Measurements from ENCODE around the gene RNF214.

RNF214 gene

DNA sequence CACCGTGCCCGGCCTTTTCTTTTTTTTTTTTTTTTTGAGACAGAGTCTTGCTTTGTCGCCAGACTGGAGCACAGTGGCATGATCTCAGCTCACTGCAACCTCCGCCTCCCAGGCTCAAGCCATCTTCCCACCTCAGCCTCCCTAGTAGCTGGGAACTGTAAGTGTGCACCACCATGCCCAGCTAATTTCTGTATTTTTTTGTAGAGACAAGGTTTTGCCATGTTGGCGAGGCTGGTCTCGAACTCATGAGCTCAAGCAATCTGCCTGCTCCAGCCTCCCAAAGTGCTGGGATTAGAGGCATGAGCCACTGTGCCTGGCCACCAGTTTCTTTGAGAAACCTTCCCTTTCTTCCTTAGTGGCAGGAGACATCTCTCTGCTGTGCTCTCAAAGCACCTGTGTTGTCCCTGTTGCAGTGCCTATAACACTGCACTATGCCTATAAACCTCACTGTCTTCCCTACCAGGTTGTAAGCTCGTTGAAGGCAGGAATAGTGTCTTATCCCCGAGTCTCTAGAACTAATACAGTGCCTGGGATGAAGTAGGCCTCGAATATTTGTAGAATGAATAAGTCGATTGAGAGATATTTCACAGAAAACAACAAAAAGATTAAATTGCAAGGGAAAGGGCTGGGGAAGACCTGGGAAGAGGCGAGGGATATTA, 19.6 kb upstream of the RNF214 start:
- no peak for DNase-seq (ENCODE audit: low read depth in 1 of 2, low spot score in 1 of 2)

DNA sequence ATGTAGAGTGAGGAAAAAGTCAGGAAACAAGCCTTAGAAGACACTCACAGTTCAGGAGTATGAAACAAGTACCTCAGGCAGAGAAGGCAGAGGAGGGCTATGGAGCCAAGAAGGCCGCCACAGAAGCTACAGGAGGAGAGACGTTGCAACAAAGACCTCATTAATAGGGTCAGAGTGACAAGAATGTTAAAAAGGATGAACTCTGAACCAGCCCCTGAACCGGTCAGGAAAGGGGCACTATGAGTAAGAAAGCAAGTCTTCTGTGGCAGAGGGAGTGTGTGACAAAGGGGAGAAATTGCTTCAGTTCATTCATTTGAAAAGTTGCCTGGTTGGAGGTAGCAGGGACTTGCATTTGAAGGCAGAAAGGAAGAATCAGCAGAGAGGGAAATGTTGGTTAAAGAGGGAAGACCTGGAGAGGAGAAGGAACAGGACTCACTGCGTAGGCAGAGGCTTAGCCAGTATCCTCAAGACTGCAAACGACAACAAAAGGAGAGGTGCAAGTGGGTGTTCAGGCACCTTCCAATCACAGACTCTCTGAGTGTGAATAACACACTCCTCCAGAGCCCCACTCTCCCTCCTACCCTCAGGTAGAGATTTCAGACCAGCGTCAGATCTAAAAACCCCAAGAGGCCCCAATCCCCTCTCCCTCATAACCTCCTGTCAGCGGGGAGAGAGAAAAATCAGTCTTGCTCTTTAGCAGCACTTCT, 17.9 kb upstream of the RNF214 start:
- no peak for DNase-seq (ENCODE audit: low read depth in 1 of 2, low spot score in 1 of 2)

DNA sequence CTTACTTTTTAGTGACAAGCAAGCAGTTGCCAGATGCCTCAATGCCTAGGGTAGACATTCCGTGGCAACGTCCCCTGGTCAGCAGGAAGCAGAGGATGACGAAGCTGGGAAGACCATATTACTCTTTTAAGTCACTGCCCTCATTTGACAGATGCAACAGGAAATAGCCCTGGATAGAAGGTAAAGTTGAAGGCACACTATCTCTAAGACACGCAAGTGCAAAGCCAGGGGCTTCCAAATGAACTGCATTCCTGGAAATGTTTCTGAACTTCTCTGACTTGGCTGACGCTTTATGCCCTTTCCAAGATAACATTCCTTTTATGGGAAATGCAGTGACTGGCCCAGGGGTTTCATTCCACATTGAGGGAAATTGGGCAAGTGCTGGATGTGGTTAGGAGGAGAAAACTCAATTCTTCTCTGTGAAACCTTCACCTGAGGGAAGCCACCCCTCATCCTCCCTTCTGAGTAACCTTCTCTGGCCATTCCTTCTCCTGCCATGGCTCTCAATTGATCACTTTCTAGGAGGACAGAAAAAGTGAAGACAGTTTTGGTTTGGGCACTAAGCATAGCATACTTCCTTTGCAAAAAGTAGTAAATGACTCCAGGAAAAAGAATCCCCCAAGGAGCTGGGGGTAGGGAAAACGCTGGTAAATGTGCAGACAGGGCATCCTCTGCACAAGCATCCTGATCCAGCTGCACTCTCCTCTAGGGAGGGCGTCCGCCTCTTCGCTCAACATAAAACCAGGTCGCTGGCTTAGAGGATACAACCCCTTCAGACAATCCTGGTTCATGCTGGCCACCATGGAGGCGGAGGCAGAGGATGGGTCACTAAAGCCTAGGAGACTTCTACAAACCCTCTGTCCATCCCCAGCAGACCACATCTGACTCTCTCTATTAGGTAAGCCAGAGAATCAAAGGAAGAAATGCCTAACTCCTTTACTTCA, 15.1 kb upstream of the RNF214 start:
- DNase-seq (ENCODE audit: low read depth in 1 of 2, low spot score in 1 of 2), result no peak

DNA sequence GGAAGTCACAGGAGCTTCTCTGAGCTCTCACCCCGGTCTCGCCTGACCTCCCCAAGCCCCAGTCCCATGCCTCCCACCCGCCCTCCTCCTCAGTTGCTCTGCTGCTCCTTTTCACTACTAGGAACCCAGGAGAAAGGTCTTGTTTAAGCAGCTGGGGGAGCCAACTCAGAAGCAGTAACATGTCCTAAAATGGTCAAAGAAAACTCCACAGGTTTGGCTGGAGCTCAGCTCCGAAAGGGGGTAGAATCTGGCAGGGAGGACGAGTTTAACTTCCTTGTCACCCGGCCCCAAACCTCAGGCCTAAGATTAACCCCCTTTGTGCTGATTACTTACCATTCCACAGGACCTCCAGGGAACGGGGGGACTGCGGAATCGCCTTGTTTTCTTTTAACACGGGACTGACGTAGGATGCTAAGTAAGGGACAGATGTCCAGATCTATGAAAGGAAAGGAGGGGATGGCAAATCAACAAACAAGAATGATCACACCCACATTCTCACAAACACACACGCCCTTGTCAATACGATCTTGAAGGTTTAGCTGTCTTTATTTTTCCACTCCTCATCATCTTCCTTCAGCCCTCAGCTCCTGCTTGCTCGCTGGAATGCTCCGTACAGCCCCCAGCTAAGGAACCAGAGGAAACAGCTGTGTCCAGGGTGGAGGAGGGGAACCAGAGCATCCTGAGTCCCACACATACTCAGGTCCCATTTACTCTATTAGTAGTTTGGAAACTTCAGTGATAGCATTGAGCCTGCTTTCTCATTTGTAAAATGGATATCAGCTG, 14.1 kb upstream of the RNF214 start:
- DNase-seq (ENCODE audit: low read depth in 1 of 2, low spot score in 1 of 2), result no peak

DNA sequence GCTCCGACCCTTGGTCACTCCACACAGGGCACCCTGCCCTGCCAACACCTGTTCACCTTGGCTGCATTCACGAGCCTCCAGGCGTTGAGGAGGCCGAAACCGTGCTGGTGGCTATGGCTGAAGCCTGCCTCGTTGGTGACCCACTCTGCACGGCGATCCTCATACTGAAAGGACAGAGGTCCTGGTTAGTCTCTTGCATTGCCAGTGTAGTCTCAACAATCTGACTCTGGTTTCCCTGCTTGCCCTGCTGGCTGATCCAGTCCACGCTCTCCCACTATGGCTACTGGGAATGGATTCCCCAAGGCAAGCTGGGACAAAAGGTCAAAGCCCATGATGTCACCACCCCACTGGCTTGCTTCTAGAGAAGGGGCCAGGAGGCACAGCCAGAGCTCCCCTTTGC, 13.5 kb upstream of the RNF214 start:
- DNase-seq (ENCODE audit: low read depth in 1 of 2, low spot score in 1 of 2), result no peak

DNA sequence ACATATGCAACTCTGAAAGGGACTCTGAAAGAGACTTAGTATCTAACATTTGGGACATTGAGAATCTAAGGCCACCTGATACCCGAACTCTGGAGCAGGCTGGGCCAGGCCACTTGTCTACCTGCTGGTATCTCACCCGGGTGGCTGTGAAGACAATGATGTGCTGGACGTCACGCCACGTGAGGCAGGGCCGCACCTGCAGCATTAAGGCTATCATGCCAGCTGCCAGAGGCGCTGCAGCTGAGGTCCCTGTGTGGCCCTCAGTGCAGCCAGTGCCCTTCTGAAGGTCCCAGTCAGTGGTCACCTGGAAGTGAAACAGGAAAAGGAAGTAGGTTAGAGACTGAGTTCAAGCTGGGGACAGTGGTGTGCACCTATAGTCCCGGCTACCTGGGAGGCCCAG, 13.0 kb upstream of the RNF214 start:
- no peak for DNase-seq (ENCODE audit: low read depth in 1 of 2, low spot score in 1 of 2)

DNA sequence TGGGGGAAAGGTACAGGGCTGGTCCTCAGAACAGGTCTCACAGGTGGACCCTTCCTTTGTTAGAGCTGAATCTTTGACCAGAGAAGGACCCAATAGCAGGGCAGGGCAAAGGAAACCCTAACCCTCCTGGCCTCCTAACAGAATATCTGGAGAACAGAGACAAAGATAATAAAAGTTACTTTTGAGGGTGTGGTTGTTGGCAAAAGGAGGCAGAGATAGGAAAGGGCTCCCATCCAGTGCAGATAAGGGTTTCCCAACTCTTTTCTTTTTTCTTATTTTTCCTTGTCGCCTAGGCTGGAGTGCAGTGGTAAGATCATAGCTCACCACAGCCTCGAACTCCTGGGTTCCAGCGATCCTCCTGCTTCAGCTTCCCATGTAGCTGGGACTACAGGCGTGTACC, 12.5 kb upstream of the RNF214 start:
- no peak for DNase-seq (ENCODE audit: low read depth in 1 of 2, low spot score in 1 of 2)

DNA sequence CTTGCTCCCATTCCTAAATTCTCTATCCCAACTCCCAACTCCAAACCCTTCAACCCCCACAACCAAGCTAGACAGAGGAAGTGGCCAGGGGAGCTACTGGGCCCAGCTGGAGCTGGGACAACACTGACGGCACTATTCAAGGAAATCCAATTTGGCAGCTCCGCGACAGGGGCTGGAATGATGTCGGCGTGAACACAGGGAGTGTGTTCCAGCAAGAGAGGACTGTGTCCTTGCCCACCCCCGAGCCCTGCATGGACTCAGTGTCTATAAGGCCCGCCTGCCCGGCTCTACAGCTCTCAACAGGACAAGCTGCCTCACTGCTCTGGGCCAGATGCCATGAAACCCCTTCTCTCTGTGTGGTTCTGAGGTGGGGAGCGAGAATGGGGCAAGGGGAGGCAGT, 11.9 kb upstream of the RNF214 start:
- no peak for DNase-seq (ENCODE audit: low read depth in 1 of 2, low spot score in 1 of 2)

DNA sequence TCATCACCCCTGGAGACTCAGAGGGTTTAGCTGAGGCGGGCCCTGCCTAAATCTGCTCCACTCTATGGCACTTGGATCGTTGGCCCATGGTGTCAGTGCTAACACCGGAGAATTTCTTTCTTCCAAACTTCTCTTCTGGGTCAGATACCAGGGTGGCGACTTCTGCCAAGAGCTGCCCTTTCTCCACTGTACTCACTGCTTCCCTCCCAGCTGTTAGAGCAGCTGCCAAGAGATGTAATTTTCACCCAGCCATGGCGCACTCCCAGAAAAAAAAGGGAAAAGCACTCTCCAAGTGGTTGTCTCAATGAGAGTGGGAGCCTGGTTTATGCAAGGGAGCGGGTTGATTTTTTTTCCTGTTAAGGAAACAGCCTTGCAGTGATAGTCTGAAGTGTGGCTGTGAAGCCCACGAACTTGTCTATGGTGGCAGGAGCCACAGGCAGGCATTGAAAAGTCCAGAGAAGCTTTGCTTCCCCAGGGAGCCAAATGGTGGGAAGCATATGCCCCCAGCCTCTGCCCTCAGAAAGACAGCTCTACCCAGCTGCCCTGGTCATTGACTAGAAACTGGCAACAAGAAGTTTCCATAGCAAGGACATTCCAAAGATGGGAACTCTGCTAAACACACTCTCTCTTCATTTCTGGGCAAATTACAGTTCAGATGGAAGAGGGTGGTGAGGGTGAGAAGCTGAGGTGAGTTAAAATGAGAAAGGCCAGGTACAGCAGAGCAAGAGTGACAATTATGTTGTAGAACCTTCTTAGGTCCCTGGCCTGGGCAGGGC, 11.3 kb upstream of the RNF214 start:
- no peak for DNase-seq (ENCODE audit: low read depth in 1 of 2, low spot score in 1 of 2)

DNA sequence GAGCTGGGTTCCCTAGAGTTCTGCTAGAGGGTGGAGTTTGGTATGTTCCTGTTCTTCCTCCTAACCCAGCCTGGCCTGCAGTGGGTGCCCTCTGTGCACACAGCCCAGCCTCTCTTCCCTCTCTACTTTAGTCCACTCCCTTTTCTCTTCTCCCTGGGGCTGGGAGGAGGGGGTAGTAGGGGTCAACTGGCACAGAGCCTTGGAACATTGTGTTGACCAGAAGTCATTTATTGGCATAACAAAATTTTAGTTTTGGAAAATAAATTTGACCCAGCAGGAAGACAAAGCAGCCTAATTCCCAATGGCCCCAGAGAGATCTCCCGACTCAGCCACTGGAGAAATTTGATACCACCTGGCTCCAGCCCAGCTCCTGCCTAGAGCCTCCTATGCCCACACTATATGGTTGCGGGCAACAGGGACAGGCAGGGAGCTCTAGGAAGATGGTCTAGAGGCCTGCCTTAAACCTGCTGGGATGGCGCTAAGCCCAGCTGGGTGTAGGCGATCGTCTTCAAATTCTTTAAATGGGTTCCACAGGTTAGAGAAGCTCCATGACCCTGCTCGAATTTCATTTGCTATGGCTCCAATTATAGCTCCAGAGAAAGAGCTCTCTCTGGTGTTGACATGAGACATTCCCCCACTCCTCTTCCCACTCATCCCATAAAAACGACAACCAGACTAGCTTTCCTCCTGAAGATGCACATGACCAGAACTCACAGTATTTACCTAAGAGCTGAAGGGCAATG, 10.5 kb upstream of the RNF214 start:
- DNase-seq (ENCODE audit: low read depth in 1 of 2, low spot score in 1 of 2), result no peak

DNA sequence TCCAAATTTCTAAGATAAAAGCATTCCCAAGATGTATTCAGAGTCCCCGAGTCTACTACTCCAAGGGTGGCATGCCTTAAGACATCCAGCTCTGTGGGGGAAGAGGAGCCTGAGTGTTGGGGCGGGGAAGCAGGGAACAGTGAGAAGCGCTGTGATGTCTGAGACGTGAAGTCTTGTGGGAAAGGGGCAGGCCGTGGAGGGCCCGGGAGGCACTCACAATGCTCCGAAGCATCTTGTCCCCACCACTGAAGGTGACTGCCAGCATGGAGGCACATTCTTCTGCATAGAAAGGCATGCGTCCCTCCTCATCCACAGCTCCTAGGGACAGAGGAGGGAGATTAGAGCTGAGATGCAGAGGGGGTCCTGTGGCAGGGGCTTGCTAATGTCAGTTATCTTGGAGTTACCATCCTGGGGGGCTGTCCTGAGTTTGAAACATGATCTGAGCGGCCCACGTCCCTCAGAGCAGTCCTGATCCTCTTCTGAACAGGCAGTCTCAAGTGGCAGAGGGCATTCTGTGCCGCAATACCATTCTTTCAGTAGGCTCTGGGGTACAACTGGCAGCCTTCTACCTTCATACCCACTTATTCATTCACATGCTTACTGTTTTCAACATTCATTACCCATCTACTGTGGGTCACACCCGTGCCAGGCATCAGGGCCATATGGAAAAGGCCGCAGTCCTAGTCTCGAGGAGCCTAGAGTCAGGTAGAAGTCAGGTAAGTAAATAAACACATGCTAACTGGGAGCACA, 9.3 kb upstream of the RNF214 start:
- no peak for DNase-seq (ENCODE audit: low read depth in 1 of 2, low spot score in 1 of 2)

DNA sequence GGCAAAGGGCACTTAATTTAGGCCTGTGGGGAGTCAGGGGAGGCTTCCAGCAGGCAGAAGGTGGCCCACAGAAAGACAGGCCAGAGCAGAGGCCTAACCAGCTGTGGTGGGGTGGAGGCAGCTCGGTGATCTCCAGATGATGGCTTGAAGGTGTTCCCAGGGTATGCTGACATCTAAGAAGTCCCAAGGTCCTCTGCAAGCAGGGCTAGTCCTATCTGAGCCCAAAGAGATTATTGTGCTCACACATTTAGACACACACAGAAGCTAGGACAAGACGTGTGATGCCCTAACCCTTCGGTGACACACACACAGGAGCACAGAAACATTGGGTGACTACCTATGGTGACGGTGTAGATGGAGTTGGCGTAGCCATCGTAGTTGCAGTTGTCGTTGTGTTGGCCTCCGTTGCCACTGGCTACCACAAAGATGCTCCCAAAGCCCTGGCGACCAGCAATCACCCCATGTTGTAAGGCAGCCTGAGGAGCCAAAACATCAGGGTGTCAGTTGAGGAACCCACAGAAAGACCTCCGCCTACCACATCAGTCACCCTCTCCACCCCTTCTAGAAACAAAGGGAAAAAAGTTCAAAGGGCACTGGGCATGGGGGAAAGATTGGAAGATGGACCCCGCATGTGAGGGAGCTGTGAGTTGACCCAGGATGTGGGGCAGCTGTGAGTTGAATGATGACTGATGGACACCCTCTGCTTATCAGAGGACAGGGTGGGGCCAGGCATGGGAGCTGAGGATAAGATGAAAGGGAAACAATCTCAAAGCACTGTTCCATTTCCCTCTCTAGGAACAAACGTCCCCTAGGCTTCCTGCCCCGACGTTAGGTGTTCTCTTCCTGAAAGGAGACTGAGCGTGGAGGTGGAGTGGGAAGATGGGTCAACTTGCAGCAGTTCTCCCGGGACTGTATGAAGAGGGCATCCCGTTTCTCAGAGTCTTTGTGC, 8.5 kb upstream of the RNF214 start:
- DNase-seq (ENCODE audit: low read depth in 1 of 2, low spot score in 1 of 2), result no peak

DNA sequence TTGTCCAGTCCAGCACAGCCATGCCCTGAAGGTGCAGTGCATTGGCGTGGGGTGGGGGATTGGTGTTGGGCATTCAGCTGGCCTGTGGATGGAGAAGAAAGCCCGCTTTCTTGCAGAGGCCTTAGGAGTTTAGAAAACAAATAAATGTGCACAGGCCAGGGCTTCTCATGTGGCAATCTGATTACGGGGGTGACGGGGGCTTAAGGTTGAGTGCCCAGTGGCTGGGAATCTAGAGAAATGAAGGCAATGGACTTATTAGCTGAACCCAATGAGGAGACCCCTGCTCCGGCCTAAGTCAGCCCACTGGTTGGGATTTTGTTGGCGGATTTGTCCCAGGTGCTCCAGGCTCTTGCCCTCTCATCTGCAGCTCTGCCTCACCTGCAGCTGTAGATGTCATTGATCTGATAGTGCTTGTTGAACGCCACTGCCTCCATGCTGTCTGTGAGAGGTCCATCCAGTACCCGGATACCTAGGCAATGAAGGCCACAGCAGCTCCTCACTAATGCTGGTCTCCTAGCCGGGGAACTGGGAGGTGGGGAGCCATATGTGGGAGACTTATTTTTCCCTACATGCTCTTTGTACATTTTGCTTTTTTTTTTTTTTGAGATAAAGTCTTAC, 6.8 kb upstream of the RNF214 start:
- no peak for DNase-seq (ENCODE audit: low read depth in 1 of 2, low spot score in 1 of 2)

DNA sequence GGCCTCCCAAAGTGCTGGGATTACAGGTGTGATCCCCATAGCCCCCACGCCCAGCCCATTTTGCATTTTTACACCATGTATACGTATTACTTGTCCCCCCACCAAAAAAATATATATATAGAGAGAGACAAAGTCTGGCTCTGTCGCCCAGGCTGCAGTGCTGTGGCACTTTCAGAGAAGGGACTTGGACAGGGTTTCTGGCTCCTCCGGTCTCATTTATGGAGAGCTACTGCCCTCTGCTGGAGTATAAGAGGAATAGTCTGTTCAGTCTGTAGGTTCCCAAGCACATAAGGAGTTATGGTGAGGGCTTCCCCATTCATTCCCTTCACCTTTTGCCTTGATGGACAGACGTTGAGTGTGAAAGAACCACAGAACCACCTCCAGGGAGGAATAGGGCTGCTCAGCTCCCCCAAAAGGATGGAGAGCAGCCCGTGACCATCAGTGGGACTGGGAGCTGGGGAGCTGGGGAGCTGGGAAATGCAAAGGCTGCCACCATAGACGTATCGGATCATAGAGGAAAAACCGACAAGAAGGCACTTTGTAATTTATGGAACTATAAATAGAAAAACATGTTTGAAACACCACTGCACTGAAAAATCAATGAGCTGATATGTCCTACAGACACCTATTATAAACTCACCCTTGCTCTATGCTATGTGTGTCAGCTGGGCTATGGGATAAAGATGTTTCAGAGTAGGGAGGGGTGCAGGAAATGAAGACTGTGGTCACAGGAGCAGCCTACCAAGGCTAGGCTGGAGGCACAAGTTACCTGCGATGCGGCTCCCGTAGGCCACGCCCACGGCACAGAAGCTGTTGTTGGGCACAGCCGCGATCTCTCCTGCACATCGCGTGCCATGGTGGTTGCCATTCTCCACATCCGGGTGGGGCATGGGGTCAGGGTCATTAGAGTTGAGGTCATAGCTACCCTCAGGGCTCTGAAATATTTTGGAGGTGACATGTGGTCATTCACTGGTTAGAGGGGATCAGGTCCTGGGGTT, 5.8 kb upstream of the RNF214 start:
- peak in 1 of 2 donors; percentile 49 for DNase-seq (ENCODE audit: low read depth in 1 of 2, low spot score in 1 of 2)

DNA sequence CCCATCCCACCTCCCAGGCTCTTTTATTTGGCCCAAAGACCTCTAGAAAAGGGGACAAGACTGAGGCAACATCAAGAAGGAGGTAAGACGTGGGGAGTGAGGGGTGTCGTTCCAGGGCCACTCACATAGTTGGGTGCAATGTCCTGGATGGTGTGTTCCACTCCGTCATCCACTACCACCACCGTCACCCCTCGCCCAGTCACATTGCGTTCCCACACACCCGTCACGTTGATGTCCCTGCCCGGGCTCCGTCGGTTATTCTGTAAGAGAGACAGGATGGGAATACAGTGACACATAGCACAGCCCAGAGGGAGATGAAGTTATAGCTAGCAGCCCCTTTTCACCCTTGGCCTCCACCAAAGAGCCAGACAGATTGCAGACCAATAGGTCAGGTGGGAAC, 4.4 kb upstream of the RNF214 start:
- DNase-seq (ENCODE audit: low read depth in 1 of 2, low spot score in 1 of 2), result no peak

DNA sequence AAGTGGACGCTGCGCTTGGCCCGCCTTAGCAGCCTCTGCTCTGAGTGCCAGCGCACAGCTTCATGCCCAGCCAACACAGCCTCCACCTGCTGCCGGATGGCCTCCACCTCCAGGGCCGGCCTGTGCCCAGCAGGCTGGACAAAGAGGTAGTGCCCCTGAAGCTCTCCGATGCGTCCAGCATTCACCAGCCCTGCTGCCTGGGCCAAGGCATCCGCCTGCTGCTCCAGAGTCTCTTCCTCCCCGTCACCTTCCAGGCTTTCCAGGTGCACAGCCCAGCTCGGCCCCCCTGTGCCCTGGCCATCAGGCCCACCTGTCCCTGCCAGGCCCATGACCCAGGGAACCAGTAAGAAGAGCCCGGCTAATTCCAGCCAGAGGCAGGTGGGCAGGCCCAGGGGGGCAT, 3.1 kb upstream of the RNF214 start:
- no peak for DNase-seq (ENCODE audit: low read depth in 1 of 2, low spot score in 1 of 2)

Measured in activated CD4-positive, alpha-beta T cell treated with anti-CD3 and anti-CD28 coated beads, Interleukin-2, amount 50 U/mL, for 24 hours (primary cell).